ENCODE results near the gene BRINP2. TPM values are rescaled to one million over a fixed set of nuclear protein-coding genes. Genes with fewer than 3 reads are reported as not detected.

Gene BRINP2
- total RNA-seq, 4 donors from 2014 or later, result 0.16 to 2.4 (median 0.40) TPM

DNA sequence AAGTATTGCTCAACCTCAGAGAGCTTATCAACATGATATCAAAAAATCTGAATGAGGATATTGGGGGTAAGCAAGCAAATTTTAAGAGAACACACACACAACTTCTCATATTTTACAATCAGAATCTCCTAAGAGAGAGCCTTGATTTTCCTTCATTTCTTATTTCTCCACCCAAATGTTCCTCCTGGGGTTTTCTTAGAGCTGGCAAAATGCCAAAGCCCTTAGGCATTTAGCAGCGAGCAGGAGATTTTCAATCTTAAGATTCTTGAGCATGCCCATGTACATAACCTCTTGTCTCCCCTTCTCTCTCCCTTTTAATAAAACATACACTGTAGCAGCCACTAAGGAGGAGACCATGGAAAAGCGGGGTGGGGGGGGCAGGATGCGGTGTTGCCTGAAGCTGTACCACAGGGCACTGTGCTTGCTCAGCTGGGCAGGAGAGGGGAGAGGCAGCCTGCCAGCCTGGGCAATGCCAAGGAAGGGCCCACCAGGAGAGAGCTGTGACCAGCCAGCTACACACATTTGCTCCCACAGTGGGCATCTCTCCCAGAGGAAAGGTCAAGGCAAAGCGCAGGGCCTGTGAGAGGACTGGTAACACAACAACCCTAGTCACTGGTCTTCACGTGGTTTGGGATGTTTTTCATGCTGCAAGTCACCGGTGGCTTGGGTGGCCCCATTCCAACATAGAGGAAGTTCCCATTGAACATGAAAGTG, 4.3 kb downstream of the BRINP2 start:
- ATAC-seq (ENCODE audit: low FRiP score) (no peak), DNase-seq (ENCODE audit: low spot score) (no peak)
- TF ChIP-seq, protein P1, sequence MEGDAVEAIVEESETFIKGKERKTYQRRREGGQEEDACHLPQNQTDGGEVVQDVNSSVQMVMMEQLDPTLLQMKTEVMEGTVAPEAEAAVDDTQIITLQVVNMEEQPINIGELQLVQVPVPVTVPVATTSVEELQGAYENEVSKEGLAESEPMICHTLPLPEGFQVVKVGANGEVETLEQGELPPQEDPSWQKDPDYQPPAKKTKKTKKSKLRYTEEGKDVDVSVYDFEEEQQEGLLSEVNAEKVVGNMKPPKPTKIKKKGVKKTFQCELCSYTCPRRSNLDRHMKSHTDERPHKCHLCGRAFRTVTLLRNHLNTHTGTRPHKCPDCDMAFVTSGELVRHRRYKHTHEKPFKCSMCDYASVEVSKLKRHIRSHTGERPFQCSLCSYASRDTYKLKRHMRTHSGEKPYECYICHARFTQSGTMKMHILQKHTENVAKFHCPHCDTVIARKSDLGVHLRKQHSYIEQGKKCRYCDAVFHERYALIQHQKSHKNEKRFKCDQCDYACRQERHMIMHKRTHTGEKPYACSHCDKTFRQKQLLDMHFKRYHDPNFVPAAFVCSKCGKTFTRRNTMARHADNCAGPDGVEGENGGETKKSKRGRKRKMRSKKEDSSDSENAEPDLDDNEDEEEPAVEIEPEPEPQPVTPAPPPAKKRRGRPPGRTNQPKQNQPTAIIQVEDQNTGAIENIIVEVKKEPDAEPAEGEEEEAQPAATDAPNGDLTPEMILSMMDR (IDR thresholded peaks at IDR 0.05), result no peak

DNA sequence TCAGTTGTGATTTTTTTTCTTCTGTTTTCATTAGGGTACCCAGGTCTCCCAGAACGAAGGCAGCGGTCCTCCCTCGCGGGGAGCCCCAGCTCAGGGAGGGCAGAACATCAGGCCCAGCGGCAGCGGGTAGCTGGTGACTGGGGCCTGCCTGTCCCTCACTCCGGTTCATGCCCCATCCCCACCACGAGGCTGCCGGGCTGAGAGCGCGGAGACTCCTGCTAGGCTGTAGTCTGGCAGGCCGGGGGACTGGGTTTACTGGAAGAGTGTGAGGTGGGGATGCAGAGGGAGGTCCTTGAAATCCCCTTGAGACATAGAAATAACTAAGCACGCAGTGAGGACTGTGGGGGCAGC, 10.5 kb downstream of the BRINP2 start:
- ATAC-seq (ENCODE audit: low FRiP score) (peak; percentile 10), DNase-seq (ENCODE audit: low spot score) (no peak)
- TF ChIP-seq, protein P1 (IDR thresholded peaks at IDR 0.05), result no peak

DNA sequence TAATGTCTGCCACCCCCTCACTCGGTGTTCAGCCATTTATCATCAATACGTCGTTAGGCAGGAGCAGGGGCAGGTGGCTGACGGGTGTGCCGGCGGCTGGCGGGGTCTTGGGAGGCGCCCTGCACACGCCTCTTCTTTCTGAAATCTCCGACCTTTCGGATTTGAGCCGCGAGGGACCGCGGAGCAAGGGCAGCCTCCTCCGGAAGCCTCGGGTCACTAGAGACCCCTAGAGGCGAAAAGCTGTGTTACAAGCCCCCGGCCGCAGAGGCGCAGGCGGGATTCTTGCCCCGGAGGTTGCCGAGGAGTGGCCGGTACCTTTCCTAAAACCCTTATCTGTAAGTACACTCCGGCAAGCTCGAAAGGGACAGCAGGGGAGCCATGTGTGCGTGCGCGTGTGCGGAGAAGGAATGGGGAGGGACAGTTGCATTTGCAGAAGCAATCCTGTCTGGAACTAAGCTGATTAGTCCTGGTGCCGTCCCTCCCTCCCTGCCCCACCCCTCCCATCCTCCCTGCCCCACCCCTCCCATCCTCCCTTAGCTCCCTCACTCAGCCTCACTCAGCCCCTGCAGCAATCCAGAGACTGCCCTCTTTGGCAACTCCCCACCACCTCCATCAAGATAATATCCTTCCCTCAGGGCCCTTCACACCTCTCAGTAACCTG, 11.0 kb downstream of the BRINP2 start:
- TF ChIP-seq, protein P1 (IDR thresholded peaks at IDR 0.05), result peak in 2 of 3 donors; percentile 29 to 68
- DNase-seq (ENCODE audit: low spot score) (no peak), ATAC-seq (ENCODE audit: low FRiP score) (peak; percentile 94)

DNA sequence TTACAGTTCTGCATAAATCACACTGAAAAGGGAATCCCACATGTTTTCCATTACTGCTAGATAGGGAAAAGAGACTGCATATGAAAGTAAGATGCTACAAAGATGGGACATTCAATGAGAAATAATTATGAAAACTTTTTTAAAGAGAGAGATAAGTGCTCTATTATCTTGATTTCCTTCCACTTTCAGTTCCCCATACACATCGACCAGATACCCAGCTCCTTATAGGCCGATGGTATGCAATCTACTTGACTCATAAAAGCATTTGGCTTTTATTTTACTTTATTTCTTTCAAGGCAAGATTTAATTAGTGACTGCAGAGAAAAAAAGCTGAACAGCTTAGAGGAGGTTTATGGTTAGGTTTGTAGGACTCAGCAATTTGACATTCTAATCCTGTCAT, 13.1 kb downstream of the BRINP2 start:
- ATAC-seq (ENCODE audit: low FRiP score), result no peak
- TF ChIP-seq, protein P1 (IDR thresholded peaks at IDR 0.05), result no peak
- DNase-seq (ENCODE audit: low spot score), result no peak

DNA sequence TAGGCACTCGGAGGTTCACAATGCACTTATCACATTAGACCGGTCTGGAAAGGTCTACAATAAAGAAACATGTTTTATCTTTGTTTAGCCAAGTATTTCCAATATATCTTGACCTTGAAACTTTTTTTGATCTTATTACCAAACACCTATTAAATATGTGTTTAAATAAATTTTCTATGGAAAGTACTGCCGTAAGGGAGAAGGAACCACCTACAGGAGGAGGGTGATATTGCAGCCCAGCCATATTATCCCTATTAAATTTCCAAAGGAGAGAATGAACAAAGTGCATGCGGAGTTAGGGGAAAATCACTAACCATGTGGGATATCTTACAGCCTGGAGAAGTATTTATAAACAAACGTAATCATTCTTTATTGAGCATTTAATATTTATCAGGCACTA, 14.5 kb downstream of the BRINP2 start:
- TF ChIP-seq, protein P1 (IDR thresholded peaks at IDR 0.05), result no peak
- DNase-seq (ENCODE audit: low spot score) (no peak), ATAC-seq (ENCODE audit: low FRiP score) (no peak)

DNA sequence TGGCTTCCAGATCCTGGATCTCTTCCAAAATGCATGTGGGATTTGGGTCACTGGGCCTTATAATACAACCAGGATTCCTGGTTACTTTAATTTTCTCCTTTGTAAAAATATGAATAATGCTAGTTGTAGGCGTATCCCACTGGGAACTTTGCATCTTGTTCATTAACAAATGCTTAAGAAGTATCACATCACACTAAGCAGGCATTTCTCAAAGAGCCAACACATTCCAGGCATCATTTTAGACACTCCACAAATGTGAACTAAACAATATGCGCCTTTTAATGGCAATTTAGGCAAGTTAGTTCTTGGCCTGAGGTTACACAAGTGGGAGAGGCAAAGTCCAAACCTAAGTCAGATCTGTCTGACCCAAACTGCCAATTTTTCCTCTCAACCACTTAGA, 15.9 kb downstream of the BRINP2 start:
- TF ChIP-seq, protein P1 (IDR thresholded peaks at IDR 0.05), result no peak
- no peak for DNase-seq (ENCODE audit: low spot score)

More for the DNA sequence above, 15.9 kb downstream of the BRINP2 start:
- no peak for ATAC-seq (ENCODE audit: low FRiP score)

Data from omental fat pad (tissue), 4 donors.